Mesothelial cell of epicardium (in vitro differentiated cells): ENCODE measurements around the gene NFKBIB. TPM values are rescaled to one million over a fixed set of nuclear protein-coding genes. Genes with fewer than 3 reads are reported as not detected.

Experiments
- DNase-seq, 2 experiments: peaks; one replicate each; pipeline ENCODE4 v3.0.0; 2021; ENCODE audit warnings: low spot score in 2 of 2; ENCODE audit not compliant: unreplicated experiment in 2 of 2
- H3K27ac Mint-ChIP-seq: 2 replicates; pipeline ENCODE4 v1.8.0; 2021; ENCODE audit warnings: mixed read lengths
- H3K27me3 Mint-ChIP-seq: 2 replicates; pipeline ENCODE4 v1.8.0; 2021; ENCODE audit warnings: low read depth, mixed read lengths
- H3K36me3 Mint-ChIP-seq: 2 replicates; pipeline ENCODE4 v1.8.0; 2021; ENCODE audit warnings: mixed read lengths
- H3K4me1 Mint-ChIP-seq: 2 replicates; pipeline ENCODE4 v1.8.0; 2021; ENCODE audit warnings: mixed read lengths
- H3K4me3 Mint-ChIP-seq: 2 replicates; pipeline ENCODE4 v1.8.0; 2021; ENCODE audit warnings: mild to moderate bottlenecking, moderate library complexity, mixed read lengths
- H3K9me3 Mint-ChIP-seq: 2 replicates; pipeline ENCODE4 v1.8.0; 2021; ENCODE audit warnings: mixed read lengths
- total RNA-seq: library from RNA; stranded (reverse); gene quantifications from 3 replicates; pipeline ENCODE4 v1.2.1, GENCODE V29; 2021
- TF ChIP-seq, protein P1 (sequence below): fragments of 200-600 bp; sonication (generic); IDR thresholded peaks from one replicate; pipeline ENCODE4 v1.5.0; 2021; ENCODE audit warnings: antibody characterized with exemption; ENCODE audit not compliant: unreplicated experiment

The NFKBIB gene
- total RNA-seq, 1 donor from 2014 or later: 13.9 TPM

GRCh38 chr19:38862321-38863059, 37.3 kb upstream of the NFKBIB start:
- Mint-ChIP-seq H3K27me3 (peaks cover 22% of the 10 kb centered on the region), H3K36me3 (no peaks in the 10 kb centered on the region), H3K4me3 (no peak overlapping the region), H3K27ac (peak overlapping the region; percentile 63), H3K4me1 (peaks cover 27% of the 10 kb centered on the region), H3K9me3 (no peaks in the 10 kb centered on the region)
- TF ChIP-seq, protein P1, sequence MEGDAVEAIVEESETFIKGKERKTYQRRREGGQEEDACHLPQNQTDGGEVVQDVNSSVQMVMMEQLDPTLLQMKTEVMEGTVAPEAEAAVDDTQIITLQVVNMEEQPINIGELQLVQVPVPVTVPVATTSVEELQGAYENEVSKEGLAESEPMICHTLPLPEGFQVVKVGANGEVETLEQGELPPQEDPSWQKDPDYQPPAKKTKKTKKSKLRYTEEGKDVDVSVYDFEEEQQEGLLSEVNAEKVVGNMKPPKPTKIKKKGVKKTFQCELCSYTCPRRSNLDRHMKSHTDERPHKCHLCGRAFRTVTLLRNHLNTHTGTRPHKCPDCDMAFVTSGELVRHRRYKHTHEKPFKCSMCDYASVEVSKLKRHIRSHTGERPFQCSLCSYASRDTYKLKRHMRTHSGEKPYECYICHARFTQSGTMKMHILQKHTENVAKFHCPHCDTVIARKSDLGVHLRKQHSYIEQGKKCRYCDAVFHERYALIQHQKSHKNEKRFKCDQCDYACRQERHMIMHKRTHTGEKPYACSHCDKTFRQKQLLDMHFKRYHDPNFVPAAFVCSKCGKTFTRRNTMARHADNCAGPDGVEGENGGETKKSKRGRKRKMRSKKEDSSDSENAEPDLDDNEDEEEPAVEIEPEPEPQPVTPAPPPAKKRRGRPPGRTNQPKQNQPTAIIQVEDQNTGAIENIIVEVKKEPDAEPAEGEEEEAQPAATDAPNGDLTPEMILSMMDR: no peak
- DNase-seq: no peak

DNA sequence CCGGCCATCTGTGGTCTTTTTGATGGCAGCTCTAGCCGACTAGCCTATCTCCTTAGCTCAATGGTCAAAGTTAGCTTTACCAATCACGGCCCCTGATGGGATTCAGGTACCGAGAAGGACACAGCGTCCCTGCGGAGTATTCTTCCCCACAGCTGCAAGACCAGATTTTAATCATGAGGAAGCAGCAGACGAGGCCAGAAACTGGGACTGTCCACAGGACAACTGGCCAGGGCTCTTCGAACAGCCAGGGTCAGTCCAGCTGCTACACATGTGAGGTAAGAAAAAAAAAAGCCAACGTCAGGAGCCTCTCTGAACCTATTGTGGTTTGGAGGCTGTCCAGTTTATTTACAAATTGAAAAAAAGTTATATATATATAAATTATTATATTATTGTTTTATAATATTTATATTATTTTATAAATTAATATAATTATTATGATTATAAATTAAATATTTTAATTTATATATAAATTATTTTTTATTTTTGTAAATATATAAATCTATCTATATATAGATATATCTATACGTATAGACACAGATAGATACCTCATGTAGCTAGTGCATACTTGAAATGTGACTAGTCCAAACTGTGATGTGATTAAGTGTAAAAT, 32.5 kb upstream of the NFKBIB start:
- H3K4me1 Mint-ChIP-seq: peaks cover 12% of the 10 kb centered on the region
- H3K9me3 Mint-ChIP-seq: no peaks in the 10 kb centered on the region
- no peak overlapping the region for H3K4me3 Mint-ChIP-seq
- H3K36me3 Mint-ChIP-seq: no peaks in the 10 kb centered on the region
- DNase-seq: no peak
- TF ChIP-seq, protein P1: no peak
- peaks cover 39% of the 10 kb centered on the region for H3K27me3 Mint-ChIP-seq
- no peak overlapping the region for H3K27ac Mint-ChIP-seq

GRCh38 chr19:38868551-38868950, 31.2 kb upstream of the NFKBIB start:
- peaks cover 6% of the 10 kb centered on the region for H3K4me1 Mint-ChIP-seq
- peaks cover 37% of the 10 kb centered on the region for H3K27me3 Mint-ChIP-seq
- TF ChIP-seq, protein P1: no peak
- DNase-seq: no peak
- H3K27ac Mint-ChIP-seq: no peak overlapping the region
- H3K36me3 Mint-ChIP-seq: no peaks in the 10 kb centered on the region
- H3K4me3 Mint-ChIP-seq: no peak overlapping the region
- no peaks in the 10 kb centered on the region for H3K9me3 Mint-ChIP-seq

- Mint-ChIP-seq H3K9me3 (no peaks in the 10 kb centered on the region), H3K4me3 (peak overlapping the region; percentile 62), H3K36me3 (no peaks in the 10 kb centered on the region), H3K27me3 (peaks cover 37% of the 10 kb centered on the region), H3K27ac (no peak overlapping the region), H3K4me1 (peaks cover 6% of the 10 kb centered on the region)
- TF ChIP-seq, protein P1: no peak
- DNase-seq: no peak
These were observed 30.5 kb upstream of the NFKBIB start for GRCh38 chr19:38869160-38869835.

- DNase-seq: peak; percentile 44 to 75
- no peaks in the 10 kb centered on the region for H3K9me3 Mint-ChIP-seq
- H3K4me3 Mint-ChIP-seq: peak overlapping the region; percentile 62
- no peaks in the 10 kb centered on the region for H3K36me3 Mint-ChIP-seq
- H3K4me1 Mint-ChIP-seq: peaks cover 6% of the 10 kb centered on the region
- peaks cover 29% of the 10 kb centered on the region for H3K27me3 Mint-ChIP-seq
- no peak overlapping the region for H3K27ac Mint-ChIP-seq
- TF ChIP-seq, protein P1: peak; percentile 69
These were observed 29.7 kb upstream of the NFKBIB start for GRCh38 chr19:38869836-38870607.
